PC-3 (cell line): ENCODE measurements around the gene TAPBPL.

ENCODE experiments used
- CTCF ChIP-seq: fragments of 300-600 bp; sonication (generic); conservative IDR thresholded peaks from 2 replicates; pipeline ENCODE4 v1.5.1; 2017; ENCODE audit warnings: antibody characterized with exemption, low read depth, mild to moderate bottlenecking, low read length
- EZH2 ChIP-seq: fragments of 300-600 bp; sonication (generic); IDR thresholded peaks from one replicate; pipeline ENCODE4 v1.6.1; 2017; ENCODE audit warnings: antibody characterized with exemption, mild to moderate bottlenecking, low read length; ENCODE audit not compliant: unreplicated experiment

DNA sequence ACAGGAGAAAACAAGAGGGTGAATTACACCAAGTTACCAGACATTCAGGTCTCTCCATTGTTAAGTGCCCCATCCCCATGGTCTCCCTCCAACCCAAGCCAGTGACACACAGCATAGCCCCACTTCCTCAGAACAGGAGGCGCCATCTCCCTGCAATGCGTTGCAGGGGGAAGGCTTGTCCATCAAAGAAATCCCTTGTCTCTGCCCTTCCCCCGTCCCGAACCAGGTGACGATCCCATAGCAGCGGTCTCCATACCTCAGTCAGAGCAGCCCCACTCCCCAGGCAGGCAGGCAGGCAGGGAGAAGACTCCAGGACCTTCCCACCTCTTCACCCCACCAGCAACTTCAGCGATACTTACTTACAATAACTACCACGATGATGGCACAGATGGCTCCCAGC is 12.7 kb downstream of the TAPBPL start:
- TF ChIP-seq CTCF (no peak), EZH2 (no peak)
